Calu3 (cell line): ENCODE data around the gene TBXT. TPM values are rescaled to one million over a fixed set of nuclear protein-coding genes. Genes with fewer than 3 reads are reported as not detected.
"Not testable (repeated sequence)": the region's sequence is repeated elsewhere in the genome, so short reads cannot be mapped to it uniquely, and the experiment has no call there.

Source experiments
- BruUV-seq: library from RNA; stranded (reverse); fragments of 400-500 nt; replicated peaks from 2 replicates; lab custom pipeline; 2021; lab: Mats Ljungman, UMichigan
- CTCF ChIA-PET: fragments of 300-600 bp; sonication (Branson Sonifier 250); formaldehyde crosslinking; loops from one replicate; lab custom pipeline; 2022; ENCODE audit warnings: antibody characterized with exemption; lab: Charles Lee
- DNase-seq: peaks from one replicate; pipeline ENCODE4 v3.0.0; 2022
- H3K27ac Mint-ChIP-seq: one replicate; pipeline ENCODE4 v1.8.0; 2022; ENCODE audit warnings: mixed read lengths; ENCODE audit not compliant: unreplicated experiment
- H3K27me3 Mint-ChIP-seq: one replicate; pipeline ENCODE4 v1.8.0; 2022; ENCODE audit warnings: mixed read lengths; ENCODE audit not compliant: unreplicated experiment
- H3K36me3 Mint-ChIP-seq: one replicate; pipeline ENCODE4 v1.8.0; 2022; ENCODE audit warnings: mild to moderate bottlenecking, moderate library complexity, mixed read lengths; ENCODE audit not compliant: insufficient read depth, unreplicated experiment
- H3K4me1 Mint-ChIP-seq: one replicate; pipeline ENCODE4 v1.8.0; 2022; ENCODE audit warnings: mild to moderate bottlenecking, low read depth, mixed read lengths; ENCODE audit not compliant: unreplicated experiment
- H3K4me3 Mint-ChIP-seq: one replicate; pipeline ENCODE4 v1.8.0; 2022; ENCODE audit warnings: mild to moderate bottlenecking, low read depth, moderate library complexity, mixed read lengths; ENCODE audit not compliant: unreplicated experiment
- H3K9me3 Mint-ChIP-seq: one replicate; pipeline ENCODE4 v1.8.0; 2022; ENCODE audit warnings: low read depth, mixed read lengths; ENCODE audit not compliant: unreplicated experiment
- intact Hi-C: fragments of 100-400 bp; cut with micrococcal nuclease; formaldehyde crosslinking; loops from one replicate; pipeline ENCODE4 v1.10.0; 2022; ENCODE audit not compliant: unreplicated experiment
- total RNA-seq: library from RNA; stranded (reverse); gene quantifications from 2 replicates; pipeline ENCODE4 v1.2.3, GENCODE V29; 2022
- TF ChIP-seq, protein P1 (sequence below): fragments of 200-600 bp; IDR thresholded peaks from one replicate; pipeline ENCODE4 v1.8.0; 2022; ENCODE audit warnings: antibody characterized with exemption; ENCODE audit not compliant: unreplicated experiment

Gene TBXT
- total RNA-seq, 1 experiment from 2014 or later, result not detected

DNA sequence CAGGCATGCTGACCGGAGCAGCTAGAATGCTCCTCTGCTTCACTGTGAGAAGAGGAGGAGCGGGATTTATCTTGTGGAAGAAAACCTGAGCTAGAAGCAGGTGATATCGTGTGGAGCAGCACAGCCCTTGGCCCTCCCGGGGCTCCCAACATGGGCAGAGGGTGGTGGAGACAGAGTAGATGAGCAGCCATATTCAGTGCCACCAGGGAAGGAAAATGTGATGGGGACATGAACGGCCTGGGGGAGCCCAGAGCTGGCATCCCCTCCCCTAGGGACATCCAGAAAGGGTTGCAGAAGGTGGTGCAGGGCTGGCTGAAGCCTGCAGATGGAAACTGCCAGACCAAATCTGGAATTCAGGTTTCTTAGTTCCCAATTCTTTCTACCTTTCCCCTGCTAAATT, 24.9 kb upstream of the TBXT start:
- Mint-ChIP-seq H3K4me3 (no peak overlapping the region), H3K9me3 (no peaks in the 10 kb centered on the region), H3K4me1 (peaks cover 8% of the 10 kb centered on the region), H3K27ac (no peak overlapping the region), H3K27me3 (peaks cover 29% of the 10 kb centered on the region), H3K36me3 (no peaks in the 10 kb centered on the region)
- CTCF ChIA-PET, result no interaction called here
- BruUV-seq, result no TSS peak
- intact Hi-C loops, result no loop called here
- no peak for DNase-seq
- TF ChIP-seq, protein P1, sequence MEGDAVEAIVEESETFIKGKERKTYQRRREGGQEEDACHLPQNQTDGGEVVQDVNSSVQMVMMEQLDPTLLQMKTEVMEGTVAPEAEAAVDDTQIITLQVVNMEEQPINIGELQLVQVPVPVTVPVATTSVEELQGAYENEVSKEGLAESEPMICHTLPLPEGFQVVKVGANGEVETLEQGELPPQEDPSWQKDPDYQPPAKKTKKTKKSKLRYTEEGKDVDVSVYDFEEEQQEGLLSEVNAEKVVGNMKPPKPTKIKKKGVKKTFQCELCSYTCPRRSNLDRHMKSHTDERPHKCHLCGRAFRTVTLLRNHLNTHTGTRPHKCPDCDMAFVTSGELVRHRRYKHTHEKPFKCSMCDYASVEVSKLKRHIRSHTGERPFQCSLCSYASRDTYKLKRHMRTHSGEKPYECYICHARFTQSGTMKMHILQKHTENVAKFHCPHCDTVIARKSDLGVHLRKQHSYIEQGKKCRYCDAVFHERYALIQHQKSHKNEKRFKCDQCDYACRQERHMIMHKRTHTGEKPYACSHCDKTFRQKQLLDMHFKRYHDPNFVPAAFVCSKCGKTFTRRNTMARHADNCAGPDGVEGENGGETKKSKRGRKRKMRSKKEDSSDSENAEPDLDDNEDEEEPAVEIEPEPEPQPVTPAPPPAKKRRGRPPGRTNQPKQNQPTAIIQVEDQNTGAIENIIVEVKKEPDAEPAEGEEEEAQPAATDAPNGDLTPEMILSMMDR, result no peak

DNA sequence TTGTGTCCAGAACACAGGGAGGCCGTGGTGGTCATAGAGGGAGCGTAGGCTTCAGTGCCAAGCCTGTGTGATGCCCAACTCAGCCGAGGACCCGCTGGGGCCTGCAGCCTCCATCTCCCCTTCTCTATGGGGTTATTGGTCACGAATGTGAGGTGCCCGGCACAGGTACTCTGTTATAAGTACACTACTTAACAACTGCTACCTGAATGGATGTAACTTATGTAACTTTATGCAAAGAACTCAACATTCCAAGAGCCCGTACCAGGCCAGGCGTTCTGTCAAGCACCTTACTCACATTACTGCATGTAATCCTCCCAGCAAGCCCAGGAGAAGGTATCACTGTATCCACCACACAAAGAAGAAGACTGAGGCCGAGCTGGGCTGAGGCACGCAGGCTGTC, 24.5 kb upstream of the TBXT start:
- TF ChIP-seq, protein P1, result no peak
- CTCF ChIA-PET, result no interaction called here
- Mint-ChIP-seq H3K36me3 (no peaks in the 10 kb centered on the region), H3K27ac (no peak overlapping the region), H3K9me3 (no peaks in the 10 kb centered on the region), H3K27me3 (peaks cover 25% of the 10 kb centered on the region), H3K4me1 (peaks cover 8% of the 10 kb centered on the region), H3K4me3 (no peak overlapping the region)
- intact Hi-C loops, result no loop called here
- no peak for DNase-seq
- BruUV-seq, result no TSS peak

DNA sequence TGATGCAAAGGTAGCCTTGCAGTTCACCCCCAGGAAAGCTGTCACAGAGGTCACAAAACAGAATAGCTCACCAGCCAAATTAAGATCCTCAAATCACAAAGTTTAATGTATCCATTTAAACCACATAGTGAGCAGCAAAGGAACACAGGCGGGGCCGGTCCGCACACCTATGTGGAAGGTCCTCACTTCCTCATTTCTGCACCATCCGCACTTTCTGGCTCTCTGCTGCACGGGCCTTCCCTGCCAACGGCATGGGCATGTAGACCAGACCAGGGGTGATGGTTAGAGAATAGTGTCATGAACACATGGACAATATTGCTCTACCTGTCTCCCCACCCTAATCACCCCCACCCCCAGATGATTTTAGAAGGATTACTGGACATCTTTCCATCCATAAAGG, 12.1 kb upstream of the TBXT start:
- TF ChIP-seq, protein P1, result no peak
- no peak overlapping the region for H3K27ac Mint-ChIP-seq
- H3K4me1 Mint-ChIP-seq, result no peaks in the 10 kb centered on the region
- intact Hi-C loops, result no loop called here
- no peak overlapping the region for H3K4me3 Mint-ChIP-seq
- BruUV-seq, result no TSS peak
- no peak for DNase-seq
- H3K9me3 Mint-ChIP-seq, result peaks cover 2% of the 10 kb centered on the region
- CTCF ChIA-PET, result no interaction called here
- no peaks in the 10 kb centered on the region for H3K36me3 Mint-ChIP-seq
- peaks cover 26% of the 10 kb centered on the region for H3K27me3 Mint-ChIP-seq

DNA sequence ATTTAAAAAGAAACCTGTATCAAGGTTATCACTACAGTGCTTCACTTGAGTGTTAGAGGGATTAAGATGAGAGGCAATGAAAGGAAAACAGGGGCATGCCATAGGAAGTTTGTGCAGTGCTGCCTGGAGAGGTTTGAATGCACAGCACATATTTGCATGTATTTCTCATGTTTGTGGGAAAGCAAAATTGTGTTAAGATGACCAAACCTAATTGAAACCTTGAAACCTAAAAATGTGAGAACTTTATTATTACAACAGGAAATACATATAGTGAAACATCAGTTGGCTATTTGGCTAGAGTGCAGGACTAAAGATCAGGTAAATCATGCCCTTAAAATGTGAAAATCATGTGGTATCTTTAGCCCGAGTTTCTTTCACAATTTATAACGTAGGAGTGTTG, 8.5 kb upstream of the TBXT start:
- Mint-ChIP-seq H3K9me3 (no peaks in the 10 kb centered on the region), H3K36me3 (no peaks in the 10 kb centered on the region), H3K27me3 (peaks cover 12% of the 10 kb centered on the region), H3K4me1 (no peaks in the 10 kb centered on the region), H3K27ac (no peak overlapping the region), H3K4me3 (no peak overlapping the region)
- DNase-seq, result no peak
- TF ChIP-seq, protein P1, result no peak
- BruUV-seq, result no TSS peak
- CTCF ChIA-PET, result no interaction called here
- intact Hi-C loops, result no loop called here

DNA sequence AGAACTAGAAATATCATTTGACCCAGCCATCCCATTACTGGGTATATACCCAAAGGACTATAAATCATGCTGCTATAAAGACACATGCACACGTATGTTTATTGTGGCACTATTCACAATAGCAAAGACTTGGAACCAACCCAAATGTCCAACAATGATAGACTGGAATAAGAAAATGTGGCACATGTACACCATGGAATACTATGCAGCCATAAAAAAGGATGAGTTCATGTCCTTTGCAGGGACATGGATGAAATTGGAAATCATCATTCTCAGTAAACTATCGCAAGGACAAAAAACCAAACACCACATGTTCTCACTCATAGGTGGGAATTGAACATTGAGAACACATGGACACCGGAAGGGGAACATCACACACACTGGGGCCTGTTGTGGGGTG, 7.4 kb upstream of the TBXT start:
- H3K27ac Mint-ChIP-seq, H3K4me1 Mint-ChIP-seq, H3K36me3 Mint-ChIP-seq, DNase-seq, H3K4me3 Mint-ChIP-seq, BruUV-seq, H3K9me3 Mint-ChIP-seq, intact Hi-C loops, H3K27me3 Mint-ChIP-seq, CTCF ChIA-PET: not testable (repeated sequence)
